C4-2B (cell line): ENCODE results near the gene TMPRSS11E.

Source experiments
- ZFX ChIP-seq: fragments of 450-650 bp; IDR thresholded peaks from 2 replicates; pipeline ENCODE4 v1.6.1; 2017
- TF ChIP-seq, protein P1 (sequence below): fragments of 450-650 bp; conservative IDR thresholded peaks from 2 replicates; pipeline ENCODE4 v1.5.1; 2017; ENCODE audit warnings: mild to moderate bottlenecking

DNA sequence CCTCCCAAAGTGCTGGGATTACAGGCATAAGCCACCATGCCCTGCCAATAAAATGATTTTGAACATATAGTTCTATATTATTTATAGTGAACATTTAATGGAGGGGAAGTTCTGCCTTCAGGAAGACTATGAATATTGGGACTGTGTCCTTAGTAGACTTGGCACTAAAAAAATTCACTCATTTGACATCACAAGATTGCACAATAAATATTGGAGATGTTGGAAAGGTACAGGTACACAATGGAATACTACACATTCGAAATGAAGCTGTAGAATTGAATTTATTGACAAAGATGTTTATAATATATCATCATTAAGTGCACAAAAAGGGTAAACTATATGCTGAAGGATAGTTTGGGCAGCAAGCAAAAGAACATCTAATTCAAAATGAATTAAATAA, 13.0 kb upstream of the TMPRSS11E start:
- TF ChIP-seq, protein P1, sequence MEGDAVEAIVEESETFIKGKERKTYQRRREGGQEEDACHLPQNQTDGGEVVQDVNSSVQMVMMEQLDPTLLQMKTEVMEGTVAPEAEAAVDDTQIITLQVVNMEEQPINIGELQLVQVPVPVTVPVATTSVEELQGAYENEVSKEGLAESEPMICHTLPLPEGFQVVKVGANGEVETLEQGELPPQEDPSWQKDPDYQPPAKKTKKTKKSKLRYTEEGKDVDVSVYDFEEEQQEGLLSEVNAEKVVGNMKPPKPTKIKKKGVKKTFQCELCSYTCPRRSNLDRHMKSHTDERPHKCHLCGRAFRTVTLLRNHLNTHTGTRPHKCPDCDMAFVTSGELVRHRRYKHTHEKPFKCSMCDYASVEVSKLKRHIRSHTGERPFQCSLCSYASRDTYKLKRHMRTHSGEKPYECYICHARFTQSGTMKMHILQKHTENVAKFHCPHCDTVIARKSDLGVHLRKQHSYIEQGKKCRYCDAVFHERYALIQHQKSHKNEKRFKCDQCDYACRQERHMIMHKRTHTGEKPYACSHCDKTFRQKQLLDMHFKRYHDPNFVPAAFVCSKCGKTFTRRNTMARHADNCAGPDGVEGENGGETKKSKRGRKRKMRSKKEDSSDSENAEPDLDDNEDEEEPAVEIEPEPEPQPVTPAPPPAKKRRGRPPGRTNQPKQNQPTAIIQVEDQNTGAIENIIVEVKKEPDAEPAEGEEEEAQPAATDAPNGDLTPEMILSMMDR, result no peak
- TF ChIP-seq ZFX, result no peak
